ENCODE measurements around the gene PPIL4.

The PPIL4 gene

GRCh38 chr6:149567194-149567586, 21.3 kb upstream of the PPIL4 start:
- H3K4me3 ChIP-seq (ENCODE audit: low read depth, low read length), result peak overlapping the region; percentile 79
- TF ChIP-seq CTCF (IDR thresholded peaks at IDR 0.05; ENCODE audit: borderline replicate concordance, insufficient read depth, low read depth, low read length), result no peak

- TF ChIP-seq CTCF (IDR thresholded peaks at IDR 0.05; ENCODE audit: borderline replicate concordance, insufficient read depth, low read depth, low read length), result no peak
- H3K4me3 ChIP-seq (ENCODE audit: low read depth, low read length), result peak overlapping the region; percentile 79
These were observed 20.8 kb upstream of the PPIL4 start for GRCh38 chr6:149566410-149567193.

- H3K4me3 ChIP-seq (ENCODE audit: low read depth, low read length), result peak within 1 kb of the TSS; percentile 79
- TF ChIP-seq CTCF (IDR thresholded peaks at IDR 0.05; ENCODE audit: borderline replicate concordance, insufficient read depth, low read depth, low read length), result peak; percentile 75
These were observed 19.9 kb upstream of the PPIL4 start, which contains the start of gene GINM1 for GRCh38 chr6:149565527-149566409. GINM1 (plus strand) TSS chr6:149566375; CDS start chr6:149566415, 40 bp downstream.

GRCh38 chr6:149563928-149564325, 18.1 kb upstream of the PPIL4 start:
- no peak for TF ChIP-seq CTCF (IDR thresholded peaks at IDR 0.05; ENCODE audit: borderline replicate concordance, insufficient read depth, low read depth, low read length)
- no peak overlapping the region for H3K4me3 ChIP-seq (ENCODE audit: low read depth, low read length)

- H3K4me3 ChIP-seq (ENCODE audit: low read depth, low read length), result no peak overlapping the region
- TF ChIP-seq CTCF (IDR thresholded peaks at IDR 0.05; ENCODE audit: borderline replicate concordance, insufficient read depth, low read depth, low read length), result no peak
These were observed 17.5 kb upstream of the PPIL4 start for GRCh38 chr6:149563203-149563927.

- no peak overlapping the region for H3K4me3 ChIP-seq (ENCODE audit: low read depth, low read length)
- TF ChIP-seq CTCF (IDR thresholded peaks at IDR 0.05; ENCODE audit: borderline replicate concordance, insufficient read depth, low read depth, low read length), result peak; percentile 58; the same call in 1 of the 2 replicates
These were observed 14.9 kb upstream of the PPIL4 start for GRCh38 chr6:149560736-149561135.
